ENCODE results near the gene CDH13.
A peak's percentile ranks its signal among the peaks of the same experiment; 100 is the strongest.

The CDH13 gene

DNA sequence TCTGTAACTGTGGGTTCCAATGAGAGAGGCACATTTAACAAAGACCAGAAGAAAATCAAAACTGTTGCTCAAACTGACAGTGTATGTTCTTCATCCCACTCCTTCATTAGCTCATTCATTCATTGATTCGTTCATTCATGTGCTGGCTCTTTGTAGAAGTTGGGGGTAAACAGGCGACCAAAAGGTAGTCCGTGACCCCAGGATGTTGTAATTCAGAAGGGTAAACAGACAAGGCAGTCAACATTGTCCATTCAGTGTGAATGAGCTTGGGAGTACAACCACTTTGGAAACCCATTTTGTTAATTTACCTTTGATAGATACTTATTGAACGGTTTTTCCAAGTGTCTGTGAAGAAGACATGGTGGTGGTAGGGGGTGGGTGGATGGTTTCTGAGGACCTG lies 26.1 kb downstream of the CDH13 start:
- no peak for DNase-seq (ENCODE audit: low read depth)

- peak; percentile 15 for DNase-seq (ENCODE audit: low read depth)
Observed at GRCh38 chr16:82653550-82654511, 27.1 kb downstream of the CDH13 start.

DNA sequence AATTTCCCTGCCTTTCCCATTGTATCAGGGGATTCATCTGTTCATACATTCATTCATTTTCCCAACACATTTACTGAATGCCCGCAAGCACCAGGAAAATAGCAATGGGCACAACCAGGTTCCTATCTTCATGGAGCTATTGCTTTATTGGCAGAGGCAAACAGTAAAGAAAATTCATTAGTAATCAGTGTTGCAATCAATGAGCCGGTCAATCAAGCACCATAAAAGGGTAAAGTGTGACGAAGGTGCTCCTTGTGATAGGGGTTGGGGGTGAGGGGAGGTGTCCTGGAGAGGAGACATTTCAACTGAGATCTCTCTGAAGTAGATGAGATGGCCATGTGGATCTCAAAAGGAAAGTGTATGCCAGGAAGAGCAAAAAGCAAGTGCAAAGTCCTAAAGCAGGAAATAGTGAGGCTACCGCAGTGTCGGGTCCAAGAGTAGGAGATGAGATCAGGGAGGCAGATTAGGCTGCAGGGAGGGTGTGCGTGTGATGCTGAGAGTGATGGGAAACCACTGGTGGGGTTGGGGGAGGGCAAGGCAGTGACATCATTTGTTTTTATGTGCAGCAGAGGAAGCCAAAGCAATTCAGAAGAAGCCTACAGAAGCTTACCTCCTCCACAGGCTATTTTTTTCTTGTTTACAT lies 28.4 kb downstream of the CDH13 start:
- peak; percentile 59 for DNase-seq (ENCODE audit: low read depth)

DNA sequence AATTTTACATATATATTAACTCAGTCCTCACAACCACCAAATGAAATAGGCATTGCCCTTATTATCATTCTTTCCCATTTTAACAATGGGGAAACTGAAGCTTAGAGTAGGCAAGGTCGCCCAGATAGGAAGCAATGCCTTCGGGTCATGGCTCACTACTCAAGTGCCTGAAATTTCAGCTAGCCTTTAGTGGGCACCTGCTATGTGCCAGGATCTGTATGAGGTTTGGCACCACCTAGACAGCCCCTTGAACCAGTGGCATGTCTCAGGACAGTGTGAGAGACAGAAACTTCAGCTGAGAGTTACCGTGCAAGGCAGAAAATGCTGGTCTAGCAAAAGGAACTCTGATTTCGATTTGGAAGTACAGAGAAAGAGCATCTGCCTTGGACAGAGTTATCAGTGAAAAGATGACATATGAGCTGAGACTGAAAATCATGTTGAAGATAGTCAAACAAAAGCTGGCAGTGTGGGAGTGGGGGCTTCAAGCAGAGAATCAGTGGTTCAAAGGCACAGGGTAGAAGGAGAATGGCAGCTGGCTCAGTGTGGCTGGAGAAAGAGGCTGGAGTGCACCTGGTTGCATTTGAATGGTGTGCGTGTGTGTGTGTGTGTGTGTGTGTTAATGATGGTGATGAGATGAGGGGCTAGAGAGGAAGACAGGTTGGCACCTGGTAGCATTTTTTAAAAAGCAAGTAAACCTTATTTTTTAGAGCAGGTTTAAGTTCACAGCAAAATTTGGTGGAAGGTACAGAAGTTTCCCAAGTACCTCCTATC lies 29.1 kb downstream of the CDH13 start:
- DNase-seq (ENCODE audit: low read depth): no peak

DNA sequence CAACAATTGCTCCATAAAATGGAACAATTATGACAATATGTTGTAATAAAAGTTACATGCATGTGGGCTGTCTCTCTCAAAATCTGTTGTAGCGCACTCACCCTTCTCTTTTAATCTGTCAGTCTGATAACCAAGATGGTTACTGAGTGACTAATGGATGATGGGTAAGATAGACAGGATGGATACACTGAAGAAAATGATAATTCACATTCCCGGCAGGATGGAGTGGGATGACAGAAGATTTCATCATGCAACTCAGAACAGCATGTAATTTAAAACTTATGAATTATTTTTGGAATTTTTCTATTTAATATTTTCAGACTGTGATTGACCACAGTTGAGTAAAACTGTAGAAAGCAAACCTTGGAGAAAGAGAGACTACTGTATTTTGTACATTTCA lies 30.5 kb downstream of the CDH13 start:
- no peak for DNase-seq (ENCODE audit: low read depth)

GRCh38 chr16:82657786-82658185 lies 31.0 kb downstream of the CDH13 start:
- no peak for DNase-seq (ENCODE audit: low read depth)

- DNase-seq (ENCODE audit: low read depth): no peak
Observed at GRCh38 chr16:82658796-82659195, 32.0 kb downstream of the CDH13 start.

GRCh38 chr16:82660075-82660645 lies 33.4 kb downstream of the CDH13 start:
- DNase-seq (ENCODE audit: low read depth): no peak

DNA sequence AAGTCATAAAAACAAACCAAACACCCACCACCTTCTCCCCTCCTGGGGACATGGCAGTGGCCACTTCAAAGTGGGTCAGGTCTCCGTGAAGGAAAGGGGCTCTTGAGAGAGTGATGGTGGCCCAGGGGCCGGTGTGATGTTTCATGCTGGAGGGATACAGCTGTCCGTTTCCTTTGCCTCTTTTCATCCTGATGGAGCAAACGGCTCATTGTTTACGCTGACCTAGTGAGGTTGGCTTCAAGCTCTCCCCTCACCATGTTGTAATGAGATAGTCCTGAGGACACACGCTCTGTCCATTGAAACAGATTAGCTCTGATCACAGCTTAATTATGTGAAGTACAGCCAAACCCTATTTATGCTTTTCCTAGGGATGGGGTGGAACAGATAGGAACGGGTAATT lies 34.2 kb downstream of the CDH13 start:
- DNase-seq (ENCODE audit: low read depth): no peak

- no peak for DNase-seq (ENCODE audit: low read depth)
Observed at GRCh38 chr16:82664181-82664580, 37.4 kb downstream of the CDH13 start.

GRCh38 chr16:82665025-82665424 lies 38.3 kb downstream of the CDH13 start:
- no peak for DNase-seq (ENCODE audit: low read depth)

DNA sequence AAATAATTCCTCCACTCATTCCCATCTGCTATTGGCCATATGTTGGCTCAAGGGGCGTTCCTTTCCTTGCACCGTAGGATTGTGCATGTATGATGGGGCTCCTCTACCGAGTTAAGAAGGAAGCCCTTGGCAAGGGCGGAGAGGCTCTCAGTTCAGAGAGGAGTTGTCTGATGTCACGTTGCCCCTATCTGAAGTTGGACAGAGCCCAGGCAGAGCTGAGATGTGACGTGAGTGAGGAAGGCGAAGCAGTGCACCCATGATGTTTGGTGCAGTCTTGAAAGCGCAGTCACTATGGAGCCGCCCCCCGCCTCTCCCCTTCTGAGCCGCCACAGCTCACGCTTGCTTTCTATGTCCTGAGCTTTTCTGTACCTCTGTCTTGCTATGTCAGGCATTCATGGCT lies 40.7 kb downstream of the CDH13 start:
- no peak for DNase-seq (ENCODE audit: low read depth)

GRCh38 chr16:82668094-82668493 lies 41.3 kb downstream of the CDH13 start:
- no peak for DNase-seq (ENCODE audit: low read depth)

DNA sequence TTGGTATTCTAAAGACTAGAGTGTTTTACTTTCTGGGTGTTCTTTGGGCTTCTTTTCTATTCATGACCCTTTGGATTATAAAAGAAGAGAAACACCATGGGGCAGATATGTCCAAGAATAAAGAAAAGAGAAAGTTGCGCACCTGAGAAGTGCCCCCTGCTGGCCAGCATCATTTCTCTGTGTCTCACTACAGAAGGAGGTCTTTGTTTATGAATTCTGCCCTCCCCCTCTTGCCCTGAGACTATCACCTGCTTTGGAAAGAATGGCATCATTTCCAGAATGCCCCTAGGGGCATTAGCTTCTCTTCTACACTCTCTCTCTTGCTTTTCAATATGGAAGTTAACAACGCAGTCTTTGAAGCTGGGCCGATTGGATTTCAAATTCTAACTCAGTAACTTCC lies 45.0 kb downstream of the CDH13 start:
- no peak for DNase-seq (ENCODE audit: low read depth)

DNA sequence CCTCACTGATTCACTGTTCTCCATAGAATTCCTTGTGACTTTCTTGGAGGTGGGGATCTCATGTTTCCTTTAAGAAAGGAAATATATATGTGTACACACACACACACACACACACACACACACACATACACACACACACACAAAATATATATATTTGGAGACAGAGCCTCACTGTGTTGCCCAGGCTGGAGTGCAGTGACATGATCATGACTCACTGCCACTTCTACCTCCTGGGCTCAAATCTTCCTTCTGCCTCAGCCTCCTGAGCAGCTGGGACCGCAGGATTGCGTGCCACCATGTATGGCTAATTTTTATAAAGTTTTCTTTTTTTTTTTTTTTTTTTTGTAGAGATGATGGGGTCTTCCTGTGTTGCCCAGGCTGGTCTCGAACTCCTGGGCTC lies 45.9 kb downstream of the CDH13 start:
- no peak for DNase-seq (ENCODE audit: low read depth)

GRCh38 chr16:82675300-82675699 lies 48.5 kb downstream of the CDH13 start:
- DNase-seq (ENCODE audit: low read depth): no peak

DNA sequence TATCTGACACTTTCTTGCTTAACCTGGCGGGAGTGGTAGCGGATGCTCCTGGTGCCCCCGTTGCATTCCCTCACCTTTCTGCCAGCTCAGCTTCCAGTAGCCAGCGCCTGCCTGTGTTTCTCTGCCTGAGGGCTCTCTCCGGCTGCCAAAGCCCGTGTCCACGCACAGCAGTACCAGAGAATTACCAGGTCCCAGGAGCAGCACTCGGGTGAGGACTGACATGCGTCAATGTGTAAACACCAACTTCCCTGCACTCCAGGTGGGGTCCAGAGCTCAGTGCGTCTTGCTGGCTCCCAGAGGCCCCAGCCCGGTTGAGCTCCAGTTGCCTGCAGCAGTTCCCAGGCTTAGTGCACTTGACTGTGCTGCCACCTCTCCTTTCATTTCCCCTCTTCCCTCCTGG lies 54.8 kb downstream of the CDH13 start:
- DNase-seq (ENCODE audit: low read depth): no peak

DNA sequence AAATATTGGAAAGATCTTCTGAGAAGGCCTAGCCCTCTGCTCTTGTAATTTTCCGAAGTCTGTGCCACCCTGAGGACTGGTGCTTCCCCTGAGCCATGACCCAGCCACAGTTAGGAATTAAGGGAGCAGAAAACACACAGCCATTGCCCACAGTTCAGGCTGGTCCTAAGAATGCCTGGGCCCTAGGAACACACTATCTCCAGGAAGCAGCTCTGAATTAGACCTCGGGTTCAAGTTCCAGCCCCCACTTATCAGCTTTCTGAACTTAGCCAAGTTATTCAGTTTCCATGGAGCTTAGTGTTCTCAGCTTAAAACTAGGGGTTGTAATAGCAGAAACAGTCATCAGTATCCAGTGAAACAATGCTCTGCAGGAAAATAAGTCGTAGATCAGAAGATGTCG lies 56.0 kb downstream of the CDH13 start:
- no peak for DNase-seq (ENCODE audit: low read depth)

DNA sequence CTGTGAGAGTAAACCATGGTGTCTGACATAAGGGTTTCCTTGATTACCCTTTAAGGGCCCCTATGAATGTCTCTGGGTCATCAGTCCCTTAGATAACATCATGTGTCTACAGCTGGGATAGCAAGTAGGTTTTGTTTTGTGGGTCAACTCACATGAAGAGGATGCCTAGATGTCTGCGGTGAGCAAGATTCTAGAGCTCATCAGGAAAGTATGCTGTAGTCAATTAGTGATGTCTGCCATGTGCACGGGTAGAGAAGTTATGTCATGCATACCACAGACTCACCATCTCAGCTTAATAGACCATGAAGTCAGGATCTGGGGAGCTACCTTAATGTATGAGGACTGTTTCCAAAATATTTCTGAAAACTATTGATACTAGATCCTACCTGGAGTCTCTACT lies 57.5 kb downstream of the CDH13 start:
- DNase-seq (ENCODE audit: low read depth): no peak

- no peak for DNase-seq (ENCODE audit: low read depth)
Observed at GRCh38 chr16:82685526-82685925, 58.8 kb downstream of the CDH13 start.

GRCh38 chr16:82694239-82694874 lies 67.6 kb downstream of the CDH13 start:
- no peak for DNase-seq (ENCODE audit: low read depth)

- DNase-seq (ENCODE audit: low read depth): no peak
Observed at GRCh38 chr16:82695806-82696205, 69.0 kb downstream of the CDH13 start.

All from activated T-helper 1 cell treated with Interleukin-2 at 50 U/mL for 16 hours (primary cell).